ENCODE measurements around the gene SMIM34. TPM values are rescaled to one million over a fixed set of nuclear protein-coding genes. Genes with fewer than 3 reads are reported as not detected.
"Not testable (repeated sequence)": the region's sequence is repeated elsewhere in the genome, so short reads cannot be mapped to it uniquely, and the experiment has no call there.

SMIM34 gene
- not detected in 2 replicates for polyA plus RNA-seq (2011; rRNA removed)
- polyA minus RNA-seq (2011; rRNA and poly(A)+ RNA removed) = not detected in 2 replicates

- CTCF ChIA-PET; H3K27me3 ChIP-seq (ENCODE audit: control insufficient read depth, insufficient read depth, low read length); H3K36me3 ChIP-seq (ENCODE audit: control insufficient read depth, insufficient read depth, low read length); DNase-seq (ENCODE audit: low read depth); H3K4me3 ChIP-seq (ENCODE audit: low read depth, low read length); POLR2A ChIA-PET: not testable (repeated sequence)
Observed at GRCh38 chr21:34423805-34424204, at the start of gene SMIM34. Gene SMIM34 (minus strand): TSS chr21:34423951. CDS start chr21:34423839, 112 bp downstream.

- POLR2A ChIA-PET; H3K36me3 ChIP-seq (ENCODE audit: control insufficient read depth, insufficient read depth, low read length); H3K27me3 ChIP-seq (ENCODE audit: control insufficient read depth, insufficient read depth, low read length); H3K4me3 ChIP-seq (ENCODE audit: low read depth, low read length); DNase-seq (ENCODE audit: low read depth); CTCF ChIA-PET: not testable (repeated sequence)
Observed at GRCh38 chr21:34467333-34467732, 43.6 kb upstream of the SMIM34 start.

- H3K4me3 ChIP-seq (ENCODE audit: low read depth, low read length); DNase-seq (ENCODE audit: low read depth); H3K36me3 ChIP-seq (ENCODE audit: control insufficient read depth, insufficient read depth, low read length); POLR2A ChIA-PET; H3K27me3 ChIP-seq (ENCODE audit: control insufficient read depth, insufficient read depth, low read length); CTCF ChIA-PET: not testable (repeated sequence)
Observed at GRCh38 chr21:34459426-34459825, 35.7 kb upstream of the SMIM34 start.

- H3K36me3 ChIP-seq (ENCODE audit: control insufficient read depth, insufficient read depth, low read length); POLR2A ChIA-PET; DNase-seq (ENCODE audit: low read depth); H3K27me3 ChIP-seq (ENCODE audit: control insufficient read depth, insufficient read depth, low read length); CTCF ChIA-PET; H3K4me3 ChIP-seq (ENCODE audit: low read depth, low read length): not testable (repeated sequence)
Observed at GRCh38 chr21:34458266-34458665, 34.5 kb upstream of the SMIM34 start.

- POLR2A ChIA-PET; DNase-seq (ENCODE audit: low read depth); H3K36me3 ChIP-seq (ENCODE audit: control insufficient read depth, insufficient read depth, low read length); H3K27me3 ChIP-seq (ENCODE audit: control insufficient read depth, insufficient read depth, low read length); H3K4me3 ChIP-seq (ENCODE audit: low read depth, low read length); CTCF ChIA-PET: not testable (repeated sequence)
Observed at GRCh38 chr21:34456180-34456579, 32.4 kb upstream of the SMIM34 start.

GRCh38 chr21:34455628-34456027 lies 31.9 kb upstream of the SMIM34 start:
- H3K36me3 ChIP-seq (ENCODE audit: control insufficient read depth, insufficient read depth, low read length); H3K27me3 ChIP-seq (ENCODE audit: control insufficient read depth, insufficient read depth, low read length); CTCF ChIA-PET; DNase-seq (ENCODE audit: low read depth); H3K4me3 ChIP-seq (ENCODE audit: low read depth, low read length); POLR2A ChIA-PET: not testable (repeated sequence)

GRCh38 chr21:34447018-34447417 lies 23.3 kb upstream of the SMIM34 start:
- CTCF ChIA-PET; POLR2A ChIA-PET; DNase-seq (ENCODE audit: low read depth): not testable (repeated sequence)

GRCh38 chr21:34443486-34443885 lies 19.7 kb upstream of the SMIM34 start:
- DNase-seq (ENCODE audit: low read depth); H3K36me3 ChIP-seq (ENCODE audit: control insufficient read depth, insufficient read depth, low read length); H3K4me3 ChIP-seq (ENCODE audit: low read depth, low read length); CTCF ChIA-PET; H3K27me3 ChIP-seq (ENCODE audit: control insufficient read depth, insufficient read depth, low read length); POLR2A ChIA-PET: not testable (repeated sequence)

More at GRCh38 chr21:34447018-34447417, 23.3 kb upstream of the SMIM34 start:
- H3K27me3 ChIP-seq (ENCODE audit: control insufficient read depth, insufficient read depth, low read length); H3K4me3 ChIP-seq (ENCODE audit: low read depth, low read length); H3K36me3 ChIP-seq (ENCODE audit: control insufficient read depth, insufficient read depth, low read length): not testable (repeated sequence)

- H3K36me3 ChIP-seq (ENCODE audit: control insufficient read depth, insufficient read depth, low read length); H3K4me3 ChIP-seq (ENCODE audit: low read depth, low read length); H3K27me3 ChIP-seq (ENCODE audit: control insufficient read depth, insufficient read depth, low read length); POLR2A ChIA-PET; CTCF ChIA-PET; DNase-seq (ENCODE audit: low read depth): not testable (repeated sequence)
Observed at GRCh38 chr21:34429710-34430109, 6.0 kb upstream of the SMIM34 start.

GRCh38 chr21:34428441-34428840 lies 4.7 kb upstream of the SMIM34 start:
- H3K4me3 ChIP-seq (ENCODE audit: low read depth, low read length); DNase-seq (ENCODE audit: low read depth); H3K36me3 ChIP-seq (ENCODE audit: control insufficient read depth, insufficient read depth, low read length); H3K27me3 ChIP-seq (ENCODE audit: control insufficient read depth, insufficient read depth, low read length); POLR2A ChIA-PET; CTCF ChIA-PET: not testable (repeated sequence)

- DNase-seq (ENCODE audit: low read depth); H3K4me3 ChIP-seq (ENCODE audit: low read depth, low read length); CTCF ChIA-PET; H3K36me3 ChIP-seq (ENCODE audit: control insufficient read depth, insufficient read depth, low read length); H3K27me3 ChIP-seq (ENCODE audit: control insufficient read depth, insufficient read depth, low read length); POLR2A ChIA-PET: not testable (repeated sequence)
Observed at GRCh38 chr21:34427339-34427738, 3.6 kb upstream of the SMIM34 start.

GRCh38 chr21:34417448-34418077 lies 6.2 kb downstream of the SMIM34 start:
- DNase-seq (ENCODE audit: low read depth); POLR2A ChIA-PET; H3K36me3 ChIP-seq (ENCODE audit: control insufficient read depth, insufficient read depth, low read length); H3K27me3 ChIP-seq (ENCODE audit: control insufficient read depth, insufficient read depth, low read length); CTCF ChIA-PET; H3K4me3 ChIP-seq (ENCODE audit: low read depth, low read length): not testable (repeated sequence)

GRCh38 chr21:34407294-34407693 lies 16.5 kb downstream of the SMIM34 start:
- H3K36me3 ChIP-seq (ENCODE audit: control insufficient read depth, insufficient read depth, low read length); CTCF ChIA-PET; POLR2A ChIA-PET; DNase-seq (ENCODE audit: low read depth); H3K27me3 ChIP-seq (ENCODE audit: control insufficient read depth, insufficient read depth, low read length); H3K4me3 ChIP-seq (ENCODE audit: low read depth, low read length): not testable (repeated sequence)

- CTCF ChIA-PET; H3K36me3 ChIP-seq (ENCODE audit: control insufficient read depth, insufficient read depth, low read length); H3K4me3 ChIP-seq (ENCODE audit: low read depth, low read length); H3K27me3 ChIP-seq (ENCODE audit: control insufficient read depth, insufficient read depth, low read length); DNase-seq (ENCODE audit: low read depth); POLR2A ChIA-PET: not testable (repeated sequence)
Observed at GRCh38 chr21:34406676-34407075, 17.1 kb downstream of the SMIM34 start.
